Activated naive CD8-positive, alpha-beta T cell treated with anti-CD3 and anti-CD28 coated beads, Interleukin-2, amount 10 ng/mL, durations not matched to agents 7 days and 5 days (primary cell): ENCODE measurements around the gene SUPT20H. TPM values are rescaled to one million over a fixed set of nuclear protein-coding genes. Genes with fewer than 3 reads are reported as not detected.

Source experiments
- ATAC-seq: fragments of 150-1000 bp; cut with Tn5 transposase; one replicate; pipeline ENCODE4 v1.10.0; 2021; ENCODE audit warnings: low read depth, moderate library complexity
- POLR2A ChIA-PET: fragments of 350-600 bp; sonication (Branson Sonifier 250); formaldehyde crosslinking; loops from one replicate; lab custom pipeline; 2021; ENCODE audit warnings: antibody characterized with exemption; lab: Charles Lee
- DNase-seq: peaks from one replicate; pipeline ENCODE4 v3.0.0; 2021
- H3K27ac Mint-ChIP-seq: one replicate; pipeline ENCODE4 v1.8.0; 2022; ENCODE audit warnings: mild to moderate bottlenecking, mixed read lengths
- H3K27me3 Mint-ChIP-seq: one replicate; pipeline ENCODE4 v1.8.0; 2022; ENCODE audit warnings: mild to moderate bottlenecking, moderate library complexity, mixed read lengths
- H3K36me3 Mint-ChIP-seq: one replicate; pipeline ENCODE4 v1.8.0; 2021; ENCODE audit warnings: mild to moderate bottlenecking, mixed read lengths
- H3K4me1 Mint-ChIP-seq: one replicate; pipeline ENCODE4 v1.8.0; 2021; ENCODE audit warnings: mixed read lengths
- H3K4me3 Mint-ChIP-seq: one replicate; pipeline ENCODE4 v1.8.0; 2022; ENCODE audit warnings: mild to moderate bottlenecking, moderate library complexity, mixed read lengths
- H3K9me3 Mint-ChIP-seq: one replicate; pipeline ENCODE4 v1.8.0; 2021; ENCODE audit warnings: mixed read lengths
- total RNA-seq, 2 experiments: library from RNA; stranded (reverse); gene quantifications; one replicate each; pipeline ENCODE4 v1.2.3, GENCODE V29; 2021

The SUPT20H gene
- total RNA-seq, 2 experiments from 2014 or later, result 79.6 to 88.4 TPM

- DNase-seq, result no peak
Observed at GRCh38 chr13:36975172-36975571, 84.3 kb downstream of the SUPT20H start.

GRCh38 chr13:36973621-36974295 lies 85.7 kb downstream of the SUPT20H start:
- Mint-ChIP-seq H3K36me3 (peaks cover 31% of the 10 kb centered on the region), H3K4me3 (no peak overlapping the region), H3K9me3 (peaks cover 2% of the 10 kb centered on the region), H3K27me3 (no peaks in the 10 kb centered on the region), H3K4me1 (peaks cover 2% of the 10 kb centered on the region), H3K27ac (no peak overlapping the region)
- POLR2A ChIA-PET, result no interaction called here
- ATAC-seq (no peak), DNase-seq (no peak)

More at GRCh38 chr13:36975172-36975571, 84.3 kb downstream of the SUPT20H start:
- Mint-ChIP-seq H3K27me3 (no peaks in the 10 kb centered on the region), H3K4me1 (peaks cover 2% of the 10 kb centered on the region), H3K36me3 (peaks cover 29% of the 10 kb centered on the region), H3K4me3 (no peak overlapping the region), H3K27ac (no peak overlapping the region), H3K9me3 (peaks cover 2% of the 10 kb centered on the region)
- POLR2A ChIA-PET, result no interaction called here
- no peak for ATAC-seq

GRCh38 chr13:36973009-36973408 lies 86.5 kb downstream of the SUPT20H start:
- H3K27me3 Mint-ChIP-seq, result no peaks in the 10 kb centered on the region
- H3K36me3 Mint-ChIP-seq, result peaks cover 31% of the 10 kb centered on the region
- H3K4me1 Mint-ChIP-seq, result peaks cover 2% of the 10 kb centered on the region
- H3K9me3 Mint-ChIP-seq, result peaks cover 2% of the 10 kb centered on the region
- DNase-seq, result no peak
- H3K4me3 Mint-ChIP-seq, result no peak overlapping the region
- ATAC-seq, result no peak
- no peak overlapping the region for H3K27ac Mint-ChIP-seq
- POLR2A ChIA-PET, result no interaction called here

- H3K27me3 Mint-ChIP-seq, result no peaks in the 10 kb centered on the region
- H3K9me3 Mint-ChIP-seq, result no peaks in the 10 kb centered on the region
- no peak overlapping the region for H3K4me3 Mint-ChIP-seq
- no peak overlapping the region for H3K27ac Mint-ChIP-seq
- POLR2A ChIA-PET, result no interaction called here
- DNase-seq, result no peak
- no peak for ATAC-seq
- H3K36me3 Mint-ChIP-seq, result peaks cover 19% of the 10 kb centered on the region
- H3K4me1 Mint-ChIP-seq, result peaks cover 5% of the 10 kb centered on the region
Observed at GRCh38 chr13:36966404-36966803, 93.1 kb downstream of the SUPT20H start.

GRCh38 chr13:36965767-36966166 lies 93.7 kb downstream of the SUPT20H start:
- no peaks in the 10 kb centered on the region for H3K9me3 Mint-ChIP-seq
- POLR2A ChIA-PET, result no interaction called here
- no peak overlapping the region for H3K4me3 Mint-ChIP-seq
- no peak for ATAC-seq
- no peak overlapping the region for H3K27ac Mint-ChIP-seq
- H3K4me1 Mint-ChIP-seq, result peaks cover 5% of the 10 kb centered on the region
- H3K27me3 Mint-ChIP-seq, result no peaks in the 10 kb centered on the region
- DNase-seq, result no peak
- peaks cover 17% of the 10 kb centered on the region for H3K36me3 Mint-ChIP-seq

- Mint-ChIP-seq H3K4me1 (peaks cover 17% of the 10 kb centered on the region), H3K27ac (no peak overlapping the region), H3K27me3 (no peaks in the 10 kb centered on the region), H3K36me3 (peaks cover 19% of the 10 kb centered on the region), H3K9me3 (no peaks in the 10 kb centered on the region), H3K4me3 (no peak overlapping the region)
- ATAC-seq (no peak), DNase-seq (no peak)
- POLR2A ChIA-PET, result no interaction called here
Observed at GRCh38 chr13:36959456-36960116, 99.9 kb downstream of the SUPT20H start.

Other genes starting within 250 kb of the SUPT20H start
- 10 to 100 TPM; 16.5 to 17.6 TPM for gene RFXAP, start 240.5 kb downstream of the SUPT20H start, total RNA-seq
- gene SMAD9, start 139.4 kb downstream of the SUPT20H start, total RNA-seq, result not detected
- gene ALG5, start 60.3 kb downstream of the SUPT20H start, total RNA-seq, result 10 to 100 TPM; 22.5 to 27.2 TPM
- gene EXOSC8, start 58.9 kb downstream of the SUPT20H start, total RNA-seq, result 100 to 1,000 TPM in 1 of 2 experiments, 10 to 100 TPM in 1; 98.8 to 105 TPM
- gene CSNK1A1L, start 46.0 kb upstream of the SUPT20H start, total RNA-seq, result not detected